Measurements from ENCODE around the gene PRKCB. TPM values are rescaled to one million over a fixed set of nuclear protein-coding genes. Genes with fewer than 3 reads are reported as not detected.

The PRKCB gene
- polyA plus RNA-seq, 2 of the 4 experiments (the other 2 are of a cell fraction) = 0.09 to 0.22 TPM

DNA sequence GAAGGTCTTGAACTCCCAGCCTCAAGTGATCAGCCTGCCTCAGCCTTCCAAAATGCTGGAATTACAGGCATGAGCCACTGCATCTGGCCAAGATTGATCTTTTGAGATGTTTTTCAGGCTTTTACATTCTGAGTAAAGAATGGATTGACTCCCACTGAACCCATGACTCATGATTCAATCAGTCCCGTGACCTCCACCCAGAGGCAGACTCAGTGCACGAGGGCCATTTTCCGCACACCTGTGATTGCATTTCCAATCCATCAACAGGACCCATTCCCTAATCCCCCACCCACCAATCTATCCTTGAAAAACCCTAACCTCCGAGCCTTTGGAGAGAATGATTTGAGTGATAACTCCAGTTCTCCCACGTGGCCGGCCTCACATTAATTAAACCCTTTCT is 40.4 kb upstream of the PRKCB start:
- no peaks in the 10 kb centered on the region for H3K9me3 ChIP-seq
- 67% methylated on average over 6 of the region's 6 CpGs for WGBS (ENCODE audit: missing lambda C conversion rate)
- ChIA-PET CTCF (no interaction called here), POLR2A (no interaction called here)
- FAIRE-seq (no peak), DNase-seq (ENCODE audit: low read depth in 1 of 2, low spot score in 1 of 2) (no peak), ATAC-seq (no peak)
- no peak overlapping the region for H3K4me3 ChIP-seq
- no peaks in the 10 kb centered on the region for H3K4me1 ChIP-seq
- H3K27ac ChIP-seq = no peak overlapping the region
- TF ChIP-seq HEYL (CRISPR knock-in tag; IDR thresholded peaks at IDR 0.05) (no peak), SMC3 (IDR thresholded peaks at IDR 0.05) (no peak), KDM1A (IDR thresholded peaks at IDR 0.05; ENCODE audit: low read depth) (no peak), POLR2AphosphoS2 (conservative IDR thresholded peaks at IDR 0.05; ENCODE audit: low read length) (no peak), NR3C1 (IDR thresholded peaks at IDR 0.05) (no peak)
- H3K4me2 ChIP-seq = no peak overlapping the region

DNA sequence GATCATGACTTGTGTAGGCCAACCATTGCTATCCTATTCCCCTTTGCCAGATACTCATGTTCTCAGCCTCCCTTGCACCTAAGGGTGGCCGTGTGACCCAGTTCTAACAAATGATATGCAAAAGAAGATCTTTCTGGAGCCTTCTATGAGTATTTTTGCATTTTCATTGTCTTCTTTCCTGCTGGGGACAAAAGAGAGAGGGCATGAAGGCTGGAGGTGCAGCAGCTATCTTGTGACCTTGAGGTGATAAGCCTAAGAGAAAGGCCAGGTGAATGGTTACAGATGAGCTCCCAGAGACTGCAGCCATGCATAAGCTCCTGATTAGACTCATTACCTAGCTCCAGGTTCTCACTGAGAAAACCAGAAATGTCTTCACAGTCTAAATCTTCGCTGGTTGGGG is 38.8 kb upstream of the PRKCB start:
- ChIA-PET CTCF (interaction anchor here (0.6 to 2.5 kb wide), 4 partner anchors 12 to 240 kb away, joined by 3 to 15 read pairs (median 5); no protein-coding TSS in a partner anchor), POLR2A (no interaction called here)
- Histone ChIP-seq H3K4me2 (no peak overlapping the region), H3K9me3 (no peaks in the 10 kb centered on the region), H3K27ac (no peak overlapping the region), H3K4me1 (no peaks in the 10 kb centered on the region), H3K4me3 (no peak overlapping the region)
- DNase-seq (ENCODE audit: low read depth in 1 of 2, low spot score in 1 of 2) (no peak), ATAC-seq (no peak), FAIRE-seq (no peak)
- 13% methylated on average over 2 of the region's 2 CpGs for WGBS (ENCODE audit: missing lambda C conversion rate)
- no peak for TF ChIP-seq JUN (IDR thresholded peaks at IDR 0.05)

DNA sequence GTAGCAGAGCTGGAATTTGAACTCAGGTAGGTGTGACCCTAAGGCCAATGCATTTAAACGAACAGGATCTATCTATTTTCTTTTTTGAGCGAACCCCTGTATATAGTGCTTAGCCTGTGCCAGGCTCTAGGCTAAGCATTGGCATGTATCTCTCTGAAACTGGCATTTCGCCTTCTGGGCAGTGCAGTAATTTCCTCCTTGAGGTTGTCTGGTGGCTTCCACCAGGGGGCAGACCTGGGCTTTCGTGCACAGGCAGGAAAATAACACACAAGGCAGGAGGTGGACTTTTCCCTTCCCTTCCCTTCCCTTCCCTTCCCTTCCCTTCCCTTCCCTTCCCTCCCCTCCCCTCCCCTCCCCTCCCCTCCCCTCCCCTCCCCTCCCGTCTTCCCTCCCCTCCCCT is 34.4 kb upstream of the PRKCB start:
- FAIRE-seq = no peak
- ChIA-PET POLR2A (no interaction called here), CTCF (interaction anchor here (0.6 to 7.2 kb wide), 29 partner anchors 8 to 703 kb away, joined by 3 to 116 read pairs (median 4); no protein-coding TSS in a partner anchor)
- TF ChIP-seq, protein P1, sequence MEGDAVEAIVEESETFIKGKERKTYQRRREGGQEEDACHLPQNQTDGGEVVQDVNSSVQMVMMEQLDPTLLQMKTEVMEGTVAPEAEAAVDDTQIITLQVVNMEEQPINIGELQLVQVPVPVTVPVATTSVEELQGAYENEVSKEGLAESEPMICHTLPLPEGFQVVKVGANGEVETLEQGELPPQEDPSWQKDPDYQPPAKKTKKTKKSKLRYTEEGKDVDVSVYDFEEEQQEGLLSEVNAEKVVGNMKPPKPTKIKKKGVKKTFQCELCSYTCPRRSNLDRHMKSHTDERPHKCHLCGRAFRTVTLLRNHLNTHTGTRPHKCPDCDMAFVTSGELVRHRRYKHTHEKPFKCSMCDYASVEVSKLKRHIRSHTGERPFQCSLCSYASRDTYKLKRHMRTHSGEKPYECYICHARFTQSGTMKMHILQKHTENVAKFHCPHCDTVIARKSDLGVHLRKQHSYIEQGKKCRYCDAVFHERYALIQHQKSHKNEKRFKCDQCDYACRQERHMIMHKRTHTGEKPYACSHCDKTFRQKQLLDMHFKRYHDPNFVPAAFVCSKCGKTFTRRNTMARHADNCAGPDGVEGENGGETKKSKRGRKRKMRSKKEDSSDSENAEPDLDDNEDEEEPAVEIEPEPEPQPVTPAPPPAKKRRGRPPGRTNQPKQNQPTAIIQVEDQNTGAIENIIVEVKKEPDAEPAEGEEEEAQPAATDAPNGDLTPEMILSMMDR (IDR thresholded peaks at IDR 0.05) = peak; percentile 62
- TF ChIP-seq SMC3 (IDR thresholded peaks at IDR 0.05) (peak; percentile 85), GATA3 (IDR thresholded peaks at IDR 0.05; ENCODE audit: borderline replicate concordance) (no peak), ZFP36 (IDR thresholded peaks at IDR 0.05; ENCODE audit: borderline replicate concordance, partially characterized antibody) (no peak), RARB (CRISPR knock-in tag; IDR thresholded peaks at IDR 0.05) (no peak), POLR2AphosphoS2 (conservative IDR thresholded peaks at IDR 0.05; ENCODE audit: low read length) (no peak), RAD21 (conservative IDR thresholded peaks at IDR 0.05 in 1 of 2, IDR thresholded peaks at IDR 0.05 in 1 of 2) (peak; percentile 77 to 86), TP53 (CRISPR knock-in tag; IDR thresholded peaks at IDR 0.05) (no peak), ZSCAN20 (CRISPR knock-in tag; IDR thresholded peaks at IDR 0.05) (no peak), EP300 (IDR thresholded peaks at IDR 0.05) (no peak), HDAC2 (IDR thresholded peaks at IDR 0.05) (no peak), JUNB (IDR thresholded peaks at IDR 0.05) (no peak), BHLHE40 (IDR thresholded peaks at IDR 0.05; ENCODE audit: low read depth, low read length) (no peak), ESRRA (IDR thresholded peaks at IDR 0.05; ENCODE audit: borderline replicate concordance, low read length) (no peak), POLR2A (IDR thresholded peaks at IDR 0.05; ENCODE audit: low read length) (no peak)
- TF ChIP-seq, protein P2, sequence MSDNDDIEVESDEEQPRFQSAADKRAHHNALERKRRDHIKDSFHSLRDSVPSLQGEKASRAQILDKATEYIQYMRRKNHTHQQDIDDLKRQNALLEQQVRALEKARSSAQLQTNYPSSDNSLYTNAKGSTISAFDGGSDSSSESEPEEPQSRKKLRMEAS (IDR thresholded peaks at IDR 0.05) = no peak
- TF ChIP-seq, protein P3, sequence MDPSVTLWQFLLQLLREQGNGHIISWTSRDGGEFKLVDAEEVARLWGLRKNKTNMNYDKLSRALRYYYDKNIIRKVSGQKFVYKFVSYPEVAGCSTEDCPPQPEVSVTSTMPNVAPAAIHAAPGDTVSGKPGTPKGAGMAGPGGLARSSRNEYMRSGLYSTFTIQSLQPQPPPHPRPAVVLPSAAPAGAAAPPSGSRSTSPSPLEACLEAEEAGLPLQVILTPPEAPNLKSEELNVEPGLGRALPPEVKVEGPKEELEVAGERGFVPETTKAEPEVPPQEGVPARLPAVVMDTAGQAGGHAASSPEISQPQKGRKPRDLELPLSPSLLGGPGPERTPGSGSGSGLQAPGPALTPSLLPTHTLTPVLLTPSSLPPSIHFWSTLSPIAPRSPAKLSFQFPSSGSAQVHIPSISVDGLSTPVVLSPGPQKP (IDR thresholded peaks at IDR 0.05; ENCODE audit: low read depth, low read length) = no peak
- TF ChIP-seq, protein P4, sequence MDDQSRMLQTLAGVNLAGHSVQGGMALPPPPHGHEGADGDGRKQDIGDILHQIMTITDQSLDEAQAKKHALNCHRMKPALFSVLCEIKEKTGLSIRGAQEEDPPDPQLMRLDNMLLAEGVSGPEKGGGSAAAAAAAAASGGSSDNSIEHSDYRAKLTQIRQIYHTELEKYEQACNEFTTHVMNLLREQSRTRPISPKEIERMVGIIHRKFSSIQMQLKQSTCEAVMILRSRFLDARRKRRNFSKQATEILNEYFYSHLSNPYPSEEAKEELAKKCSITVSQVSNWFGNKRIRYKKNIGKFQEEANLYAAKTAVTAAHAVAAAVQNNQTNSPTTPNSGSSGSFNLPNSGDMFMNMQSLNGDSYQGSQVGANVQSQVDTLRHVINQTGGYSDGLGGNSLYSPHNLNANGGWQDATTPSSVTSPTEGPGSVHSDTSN (IDR thresholded peaks at IDR 0.05) = no peak
- TF ChIP-seq, protein P5, sequence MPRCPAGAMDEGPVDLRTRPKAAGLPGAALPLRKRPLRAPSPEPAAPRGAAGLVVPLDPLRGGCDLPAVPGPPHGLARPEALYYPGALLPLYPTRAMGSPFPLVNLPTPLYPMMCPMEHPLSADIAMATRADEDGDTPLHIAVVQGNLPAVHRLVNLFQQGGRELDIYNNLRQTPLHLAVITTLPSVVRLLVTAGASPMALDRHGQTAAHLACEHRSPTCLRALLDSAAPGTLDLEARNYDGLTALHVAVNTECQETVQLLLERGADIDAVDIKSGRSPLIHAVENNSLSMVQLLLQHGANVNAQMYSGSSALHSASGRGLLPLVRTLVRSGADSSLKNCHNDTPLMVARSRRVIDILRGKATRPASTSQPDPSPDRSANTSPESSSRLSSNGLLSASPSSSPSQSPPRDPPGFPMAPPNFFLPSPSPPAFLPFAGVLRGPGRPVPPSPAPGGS (IDR thresholded peaks at IDR 0.05) = no peak
- TF ChIP-seq, protein P6, sequence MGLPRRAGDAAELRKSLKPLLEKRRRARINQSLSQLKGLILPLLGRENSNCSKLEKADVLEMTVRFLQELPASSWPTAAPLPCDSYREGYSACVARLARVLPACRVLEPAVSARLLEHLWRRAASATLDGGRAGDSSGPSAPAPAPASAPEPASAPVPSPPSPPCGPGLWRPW (IDR thresholded peaks at IDR 0.05) = no peak
- Histone ChIP-seq H3K27ac (no peak overlapping the region), H3K4me1 (0 out of 3 replicates have a peak, but pooled peaks cover 5% of the 10 kb centered on the region), H3K4me3 (no peak overlapping the region), H3K9me3 (no peaks in the 10 kb centered on the region), H3K4me2 (no peak overlapping the region)
- DNase-seq (ENCODE audit: low read depth in 1 of 2, low spot score in 1 of 2) = peak; percentile 60 to 73
- ATAC-seq = peak; percentile 90 to 94
- WGBS (ENCODE audit: missing lambda C conversion rate) = 1% methylated on average over 4 of the region's 5 CpGs

Measured in A549 (cell line).